PC-3 (cell line): Measurements from ENCODE around the gene THOC6.

Experiments used
- EZH2phosphoT487 ChIP-seq: fragments of 300-600 bp; sonication (generic); IDR thresholded peaks from 2 replicates; pipeline ENCODE4 v1.6.1; 2018; ENCODE audit warnings: mild to moderate bottlenecking, antibody characterized with exemption, low read length, borderline replicate concordance
- TF ChIP-seq, protein P1 (sequence below): fragments of 300-600 bp; sonication (generic); conservative IDR thresholded peaks from 2 replicates; pipeline ENCODE4 v1.5.1; 2017; ENCODE audit warnings: antibody characterized with exemption, low read depth, mild to moderate bottlenecking, low read length

DNA sequence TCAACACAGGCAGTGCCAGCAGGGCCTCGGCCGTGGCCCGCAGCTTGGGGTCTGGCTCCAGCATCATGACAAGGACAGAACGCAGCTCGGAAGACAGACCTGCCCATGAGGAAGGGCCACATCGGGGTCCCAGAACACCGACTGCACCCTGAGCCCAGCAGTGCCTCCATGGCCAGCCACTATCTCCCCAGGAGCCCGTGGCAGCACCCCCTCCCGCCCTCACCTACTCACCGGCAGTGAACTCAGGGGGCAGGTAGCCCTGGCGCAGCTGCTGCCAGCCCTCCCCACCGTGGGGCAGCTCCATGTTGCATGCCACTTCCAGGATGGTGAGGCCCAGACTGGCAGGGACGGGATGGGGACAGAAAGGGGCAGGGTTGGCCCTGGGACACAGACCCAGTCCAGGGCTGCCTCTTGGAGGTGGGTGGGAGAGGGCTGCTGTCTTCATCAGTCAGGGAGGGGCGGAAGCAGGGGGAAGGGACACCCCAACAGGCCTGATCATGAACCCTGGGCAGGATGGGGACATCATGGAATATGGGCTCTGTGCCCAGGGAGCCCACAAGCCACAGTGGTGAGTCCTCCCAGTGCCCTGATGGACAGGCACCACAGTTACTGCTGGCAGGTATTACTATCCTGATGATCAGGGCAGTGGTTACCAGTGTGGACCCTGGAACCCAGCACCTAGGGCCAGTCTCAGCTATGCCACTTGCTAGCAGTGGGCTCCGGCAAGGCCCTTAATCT, 49.3 kb upstream of the THOC6 start:
- TF ChIP-seq, protein P1, sequence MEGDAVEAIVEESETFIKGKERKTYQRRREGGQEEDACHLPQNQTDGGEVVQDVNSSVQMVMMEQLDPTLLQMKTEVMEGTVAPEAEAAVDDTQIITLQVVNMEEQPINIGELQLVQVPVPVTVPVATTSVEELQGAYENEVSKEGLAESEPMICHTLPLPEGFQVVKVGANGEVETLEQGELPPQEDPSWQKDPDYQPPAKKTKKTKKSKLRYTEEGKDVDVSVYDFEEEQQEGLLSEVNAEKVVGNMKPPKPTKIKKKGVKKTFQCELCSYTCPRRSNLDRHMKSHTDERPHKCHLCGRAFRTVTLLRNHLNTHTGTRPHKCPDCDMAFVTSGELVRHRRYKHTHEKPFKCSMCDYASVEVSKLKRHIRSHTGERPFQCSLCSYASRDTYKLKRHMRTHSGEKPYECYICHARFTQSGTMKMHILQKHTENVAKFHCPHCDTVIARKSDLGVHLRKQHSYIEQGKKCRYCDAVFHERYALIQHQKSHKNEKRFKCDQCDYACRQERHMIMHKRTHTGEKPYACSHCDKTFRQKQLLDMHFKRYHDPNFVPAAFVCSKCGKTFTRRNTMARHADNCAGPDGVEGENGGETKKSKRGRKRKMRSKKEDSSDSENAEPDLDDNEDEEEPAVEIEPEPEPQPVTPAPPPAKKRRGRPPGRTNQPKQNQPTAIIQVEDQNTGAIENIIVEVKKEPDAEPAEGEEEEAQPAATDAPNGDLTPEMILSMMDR = no peak
- TF ChIP-seq EZH2phosphoT487 = no peak
